Suprapubic skin (tissue), 4 donors: Measurements from ENCODE around the gene BEST3. TPM values are rescaled to one million over a fixed set of nuclear protein-coding genes. Genes with fewer than 3 reads are reported as not detected.
"Not testable (repeated sequence)": the region's sequence is repeated elsewhere in the genome, so short reads cannot be mapped to it uniquely, and the experiment has no call there.

Source experiments
- DNase-seq, 2 donors: peaks; one replicate each; pipeline ENCODE4 v3.0.0-alpha.2; 2019; ENCODE audit warnings: low spot score in 2 of 2
- H3K27ac ChIP-seq: fragments of 200-600 bp; sonication (generic); one replicate; pipeline ENCODE4 v1.5.1; 2019
- H3K27me3 ChIP-seq: fragments of 200-600 bp; sonication (generic); one replicate; pipeline ENCODE4 v1.5.1; 2019
- H3K36me3 ChIP-seq: fragments of 200-600 bp; sonication (generic); one replicate; pipeline ENCODE4 v1.5.1; 2019
- H3K4me1 ChIP-seq: fragments of 200-600 bp; sonication (generic); one replicate; pipeline ENCODE4 v1.5.1; 2019
- H3K4me3 ChIP-seq: fragments of 200-600 bp; sonication (generic); one replicate; pipeline ENCODE4 v1.5.1; 2019; ENCODE audit warnings: mild to moderate bottlenecking
- H3K9me3 ChIP-seq: fragments of 200-600 bp; sonication (generic); one replicate; pipeline ENCODE4 v1.5.1; 2019
- EP300 ChIP-seq: sonication (generic); formaldehyde crosslinking; IDR thresholded peaks from one replicate; pipeline ENCODE4 v1.6.1; 2017; ENCODE audit warnings: antibody characterized with exemption
- POLR2A ChIP-seq, 2 donors: fragments of 450-650 bp; IDR thresholded peaks; one replicate each; pipeline ENCODE4 v1.6.1; 2017; ENCODE audit warnings: antibody characterized with exemption in 2 of 2, mild to moderate bottlenecking in 2 of 2, moderate library complexity in 2 of 2
- POLR2AphosphoS5 ChIP-seq, 3 donors: sonication (generic); formaldehyde crosslinking; IDR thresholded peaks; one replicate each; pipeline ENCODE4 v1.6.1; 2017; ENCODE audit warnings: antibody characterized with exemption in 3 of 3
- WGBS: methylation state at CpG from one replicate; pipeline ENCODE4 v1.1.5; 2018; 5-methylcytosine and 5-hydroxymethylcytosine counted together
- total RNA-seq, 4 donors: library from RNA; depleted of rRNA; stranded (reverse); fragments of >200 nt; gene quantifications; one replicate each; pipeline ENCODE4 v1.1.0, GENCODE V29; 2016
- TF ChIP-seq, protein P1 (sequence below), 2 donors: fragments of 200-600 bp in 1 of 2; fragments of 450-650 bp in 1 of 2; sonication (generic) in 1 of 2; IDR thresholded peaks; one replicate each; pipeline ENCODE4 v1.5.1; 2016 to 2019; ENCODE audit warnings: antibody characterized with exemption in 2 of 2, mild to moderate bottlenecking in 1 of 2, moderate library complexity in 1 of 2

Gene BEST3
- total RNA-seq, 4 donors from 2014 or later: 0.52 to 0.98 TPM; not detected in 2

DNA sequence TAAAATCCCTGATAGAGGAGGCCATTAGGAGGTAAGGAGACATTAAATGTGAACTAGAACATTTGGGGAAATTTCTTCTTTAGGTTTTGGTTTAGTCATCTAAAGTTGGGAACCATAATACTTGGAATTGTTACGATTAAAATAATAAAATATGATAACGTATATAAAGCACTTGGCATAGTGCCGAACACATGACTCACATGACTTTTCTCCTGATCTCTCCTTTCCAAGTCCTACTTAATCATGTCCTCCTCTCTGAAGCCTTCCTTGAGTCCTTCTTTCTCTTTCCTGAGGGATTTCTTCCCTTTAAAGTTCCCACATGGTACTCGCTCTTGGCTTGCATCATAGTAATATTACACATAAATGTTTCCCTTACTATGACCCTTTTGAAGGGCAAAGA is 20.0 kb downstream of the BEST3 start:
- H3K9me3 ChIP-seq: no peaks in the 10 kb centered on the region
- 62% methylated on average over 4 of the region's 4 CpGs for WGBS
- no peaks in the 10 kb centered on the region for H3K4me1 ChIP-seq
- H3K27me3 ChIP-seq: no peaks in the 10 kb centered on the region
- no peak overlapping the region for H3K4me3 ChIP-seq
- H3K27ac ChIP-seq: no peak overlapping the region
- no peak for DNase-seq
- no peaks in the 10 kb centered on the region for H3K36me3 ChIP-seq
- TF ChIP-seq, protein P1, sequence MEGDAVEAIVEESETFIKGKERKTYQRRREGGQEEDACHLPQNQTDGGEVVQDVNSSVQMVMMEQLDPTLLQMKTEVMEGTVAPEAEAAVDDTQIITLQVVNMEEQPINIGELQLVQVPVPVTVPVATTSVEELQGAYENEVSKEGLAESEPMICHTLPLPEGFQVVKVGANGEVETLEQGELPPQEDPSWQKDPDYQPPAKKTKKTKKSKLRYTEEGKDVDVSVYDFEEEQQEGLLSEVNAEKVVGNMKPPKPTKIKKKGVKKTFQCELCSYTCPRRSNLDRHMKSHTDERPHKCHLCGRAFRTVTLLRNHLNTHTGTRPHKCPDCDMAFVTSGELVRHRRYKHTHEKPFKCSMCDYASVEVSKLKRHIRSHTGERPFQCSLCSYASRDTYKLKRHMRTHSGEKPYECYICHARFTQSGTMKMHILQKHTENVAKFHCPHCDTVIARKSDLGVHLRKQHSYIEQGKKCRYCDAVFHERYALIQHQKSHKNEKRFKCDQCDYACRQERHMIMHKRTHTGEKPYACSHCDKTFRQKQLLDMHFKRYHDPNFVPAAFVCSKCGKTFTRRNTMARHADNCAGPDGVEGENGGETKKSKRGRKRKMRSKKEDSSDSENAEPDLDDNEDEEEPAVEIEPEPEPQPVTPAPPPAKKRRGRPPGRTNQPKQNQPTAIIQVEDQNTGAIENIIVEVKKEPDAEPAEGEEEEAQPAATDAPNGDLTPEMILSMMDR (IDR thresholded peaks at IDR 0.05): no peak
- no peak for TF ChIP-seq POLR2A (IDR thresholded peaks at IDR 0.05)

DNA sequence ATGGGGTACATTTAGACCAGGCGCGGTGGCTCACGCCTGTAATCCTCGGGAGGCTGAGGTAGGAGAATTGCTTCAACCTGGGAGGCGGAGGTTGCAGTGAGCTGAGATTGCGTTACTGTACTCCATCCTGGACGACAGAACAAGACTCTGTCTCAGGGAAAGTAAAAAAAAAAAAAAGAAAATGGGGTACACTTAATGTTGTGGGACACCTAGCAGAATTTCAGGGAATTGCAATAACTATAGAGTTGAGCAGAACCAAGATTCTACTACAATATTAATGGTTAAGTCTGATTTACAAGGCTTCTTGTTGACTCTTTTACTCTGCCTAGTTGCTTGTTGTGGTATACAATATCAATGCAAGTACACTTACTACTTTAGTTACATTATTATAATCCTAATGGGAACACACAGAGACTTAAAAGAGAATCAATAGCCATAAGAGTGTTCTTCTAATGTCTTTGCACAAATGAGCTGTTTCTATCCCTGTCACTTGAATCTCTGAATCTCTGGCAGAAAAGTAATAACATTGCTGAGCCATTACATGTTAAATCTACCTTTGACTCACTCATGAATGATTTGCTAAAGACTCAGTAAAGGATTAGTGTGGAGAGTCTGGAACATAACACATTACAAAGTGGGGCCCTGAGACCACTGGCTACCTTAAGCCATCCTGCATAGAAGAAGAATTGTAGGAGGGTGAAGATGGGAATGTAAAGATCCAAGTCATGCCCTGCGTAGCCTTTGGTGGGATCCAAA is 22.7 kb downstream of the BEST3 start:
- H3K27ac ChIP-seq: no peak overlapping the region
- no peaks in the 10 kb centered on the region for H3K9me3 ChIP-seq
- 91% methylated on average over 8 of the region's 8 CpGs for WGBS
- no peak overlapping the region for H3K4me3 ChIP-seq
- H3K27me3 ChIP-seq: no peaks in the 10 kb centered on the region
- TF ChIP-seq, protein P1 (IDR thresholded peaks at IDR 0.05): no peak
- TF ChIP-seq POLR2AphosphoS5 (IDR thresholded peaks at IDR 0.05): no peak
- no peak for TF ChIP-seq EP300
- no peak for TF ChIP-seq POLR2A (IDR thresholded peaks at IDR 0.05)
- no peaks in the 10 kb centered on the region for H3K36me3 ChIP-seq
- no peak for DNase-seq
- H3K4me1 ChIP-seq: no peaks in the 10 kb centered on the region

DNA sequence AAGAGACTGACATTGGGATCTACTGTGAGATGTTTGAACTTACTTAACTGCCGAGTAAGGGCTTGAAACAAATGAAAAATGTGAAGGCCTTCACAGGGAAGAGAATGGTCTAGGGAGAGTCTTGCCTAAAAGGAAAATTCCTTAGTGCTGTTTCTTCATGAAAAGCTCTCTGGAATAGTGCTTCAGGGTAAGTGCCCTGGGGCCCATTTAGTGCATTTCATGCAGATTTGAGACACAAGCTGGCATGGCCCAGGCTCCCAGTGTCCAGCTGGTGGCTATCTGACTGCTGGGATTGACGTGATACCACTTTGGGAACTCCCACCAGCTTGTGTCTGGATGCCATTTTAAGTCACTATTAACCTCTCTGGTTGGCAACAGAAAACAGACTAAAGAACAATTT is 26.9 kb downstream of the BEST3 start:
- Histone ChIP-seq H3K4me1 (no peaks in the 10 kb centered on the region), H3K36me3 (no peaks in the 10 kb centered on the region), H3K4me3 (no peak overlapping the region), H3K27me3 (no peaks in the 10 kb centered on the region), H3K27ac (no peak overlapping the region), H3K9me3 (no peaks in the 10 kb centered on the region)
- WGBS: 85% methylated on average over 2 of the region's 2 CpGs
- no peak for DNase-seq
- TF ChIP-seq POLR2A (IDR thresholded peaks at IDR 0.05): no peak

DNA sequence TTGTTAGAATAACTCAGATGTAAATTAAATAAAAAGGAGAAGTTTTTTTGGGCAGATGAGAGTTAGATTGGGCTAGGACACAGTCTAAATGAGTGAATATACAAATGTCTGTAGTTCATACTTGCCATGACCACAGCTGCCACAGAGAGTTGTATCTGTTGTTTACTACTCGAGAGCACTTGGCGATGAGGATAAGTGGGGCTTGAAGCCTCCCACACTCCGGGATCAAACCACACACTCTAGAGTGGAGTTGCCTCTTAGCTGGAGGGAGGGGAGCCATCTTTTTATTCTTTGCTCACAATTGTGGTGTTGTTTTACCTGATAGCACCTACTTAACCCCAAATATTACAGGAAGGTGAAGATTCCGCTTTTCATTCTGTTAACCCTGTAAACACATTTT is 27.5 kb downstream of the BEST3 start:
- Histone ChIP-seq H3K27ac (no peak overlapping the region), H3K4me1 (no peaks in the 10 kb centered on the region), H3K27me3 (no peaks in the 10 kb centered on the region), H3K36me3 (no peaks in the 10 kb centered on the region), H3K9me3 (no peaks in the 10 kb centered on the region), H3K4me3 (no peak overlapping the region)
- TF ChIP-seq EP300 (no peak), POLR2A (IDR thresholded peaks at IDR 0.05) (no peak), POLR2AphosphoS5 (IDR thresholded peaks at IDR 0.05) (no peak)
- TF ChIP-seq, protein P1 (IDR thresholded peaks at IDR 0.05): no peak
- no peak for DNase-seq
- 85% methylated on average over 4 of the region's 4 CpGs for WGBS

DNA sequence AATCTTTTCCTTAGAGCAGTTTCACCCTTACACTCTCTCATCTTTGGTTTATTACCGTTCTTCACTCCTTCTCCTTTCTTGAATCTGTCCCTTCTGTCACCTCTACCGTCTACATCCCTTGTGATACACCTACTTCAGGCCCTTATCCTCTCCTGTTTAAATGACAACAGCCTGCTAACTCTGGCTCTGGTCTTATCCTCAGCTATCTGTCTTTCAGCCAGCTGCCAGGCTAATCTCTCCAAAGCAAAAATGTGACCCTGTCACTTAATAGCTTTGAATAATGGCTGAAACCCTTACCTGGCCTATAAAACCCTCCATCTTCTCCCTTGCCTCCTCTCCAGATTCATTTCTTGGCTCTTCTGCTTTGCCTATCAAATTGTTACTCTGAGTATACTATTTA is 32.3 kb downstream of the BEST3 start:
- H3K9me3 ChIP-seq: no peaks in the 10 kb centered on the region
- H3K4me3 ChIP-seq: no peak overlapping the region
- no peaks in the 10 kb centered on the region for H3K36me3 ChIP-seq
- no peaks in the 10 kb centered on the region for H3K27me3 ChIP-seq
- H3K27ac ChIP-seq: no peak overlapping the region
- WGBS: 75% methylated on average over 2 of the region's 2 CpGs
- DNase-seq: no peak
- TF ChIP-seq, protein P1 (IDR thresholded peaks at IDR 0.05): no peak
- TF ChIP-seq POLR2AphosphoS5 (IDR thresholded peaks at IDR 0.05) (no peak), EP300 (no peak), POLR2A (IDR thresholded peaks at IDR 0.05) (no peak)
- H3K4me1 ChIP-seq: no peaks in the 10 kb centered on the region

DNA sequence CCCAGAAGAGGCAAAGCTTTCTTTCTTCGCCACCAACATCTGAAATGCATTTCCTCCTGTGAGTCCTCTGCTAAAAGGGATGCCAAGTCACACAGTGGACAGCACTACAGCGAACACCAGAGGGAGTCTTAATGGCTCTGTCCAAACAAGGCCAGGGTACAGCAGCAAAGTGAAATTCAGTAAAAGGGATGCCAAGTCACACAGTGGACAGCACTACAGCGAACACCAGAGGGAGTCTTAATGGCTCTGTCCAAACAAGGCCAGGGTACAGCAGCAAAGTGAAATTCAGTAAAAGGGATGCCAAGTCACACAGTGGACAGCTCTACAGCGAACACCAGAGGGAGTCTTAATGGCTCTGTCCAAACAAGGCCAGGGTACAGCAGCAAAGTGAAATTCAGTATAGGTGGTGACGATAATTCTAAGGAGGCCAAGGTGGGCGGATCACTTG is 34.1 kb downstream of the BEST3 start:
- not testable (repeated sequence) for H3K27ac ChIP-seq, H3K4me1 ChIP-seq, H3K4me3 ChIP-seq, H3K36me3 ChIP-seq, DNase-seq, H3K9me3 ChIP-seq, H3K27me3 ChIP-seq
- WGBS: 76% methylated on average over 6 of the region's 6 CpGs
